Measurements from ENCODE around the gene TNNT2.

DNA sequence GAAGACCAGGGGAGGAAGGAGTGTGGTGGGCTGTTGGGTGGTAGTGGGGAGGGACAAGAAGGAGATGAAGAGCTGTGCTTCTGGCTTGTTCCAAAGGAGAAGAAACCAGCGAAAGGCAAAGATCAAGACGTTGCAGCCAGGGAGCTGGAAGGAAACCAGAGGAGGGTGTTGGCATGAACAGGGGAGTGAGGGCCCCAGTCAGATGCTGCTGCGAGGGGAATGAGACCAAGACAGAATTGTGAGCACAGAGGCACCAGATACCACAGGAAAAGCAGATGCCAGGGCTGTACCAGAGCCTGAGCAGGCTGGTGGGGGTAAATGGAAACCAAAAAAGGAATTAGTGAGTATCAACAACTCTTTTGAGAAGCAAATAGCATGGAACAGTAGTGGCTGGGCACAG lies 15.6 kb upstream of the TNNT2 start:
- TF ChIP-seq POLR2AphosphoS5 (IDR thresholded peaks at IDR 0.05; ENCODE audit: insufficient read depth, low read depth, low read length) (no peak), CTCF (IDR thresholded peaks at IDR 0.05; ENCODE audit: extremely low read depth in 1 of 2, insufficient read depth in 1 of 2, low read depth in 1 of 2, low read length in 2 of 2) (no peak), EZH2 (IDR thresholded peaks at IDR 0.05; ENCODE audit: borderline replicate concordance, low read depth, low read length, severe bottlenecking) (no peak), POLR2A (IDR thresholded peaks at IDR 0.05; ENCODE audit: low read depth, low read length) (no peak), MAX (IDR thresholded peaks at IDR 0.05; ENCODE audit: insufficient read depth, insufficient read length) (no peak), GATA2 (IDR thresholded peaks at IDR 0.05; ENCODE audit: insufficient read depth, insufficient read length, low read depth, low read length) (no peak), JUN (IDR thresholded peaks at IDR 0.05; ENCODE audit: borderline replicate concordance, insufficient read depth, insufficient read length, low read depth) (no peak), MYC (IDR thresholded peaks at IDR 0.05; ENCODE audit: low read depth, low read length) (no peak)

All from endothelial cell of umbilical vein (primary cell).